HG03442 (cell line): Measurements from ENCODE around the gene COL23A1.

ENCODE experiments used
- ATAC-seq: cut with Tn5 transposase; IDR thresholded peaks from one replicate; pipeline ENCODE4 v1.9.1; 2021; ENCODE audit warnings: mild to moderate bottlenecking, moderate library complexity; ENCODE audit not compliant: unreplicated experiment

Gene COL23A1

DNA sequence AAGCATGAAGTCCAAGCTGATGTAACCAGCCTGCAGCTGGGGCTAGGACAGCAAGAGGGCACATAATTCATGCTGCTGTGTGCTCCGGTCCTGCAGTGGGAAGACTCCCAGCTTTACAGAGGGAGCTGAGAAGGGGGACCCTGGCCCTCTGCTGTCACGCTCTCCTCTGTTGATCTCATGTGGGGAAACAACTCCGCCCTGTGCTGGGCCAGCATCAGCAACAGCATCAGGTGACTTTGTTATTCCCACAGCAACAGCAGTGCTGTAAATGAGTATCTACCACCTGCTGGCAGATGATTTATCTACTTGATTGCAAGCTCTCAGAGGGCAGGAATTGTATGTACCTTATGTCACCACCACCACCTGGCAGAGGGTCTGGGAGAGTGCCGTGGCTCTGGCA is 176.2 kb downstream of the COL23A1 start:
- no peak for ATAC-seq

DNA sequence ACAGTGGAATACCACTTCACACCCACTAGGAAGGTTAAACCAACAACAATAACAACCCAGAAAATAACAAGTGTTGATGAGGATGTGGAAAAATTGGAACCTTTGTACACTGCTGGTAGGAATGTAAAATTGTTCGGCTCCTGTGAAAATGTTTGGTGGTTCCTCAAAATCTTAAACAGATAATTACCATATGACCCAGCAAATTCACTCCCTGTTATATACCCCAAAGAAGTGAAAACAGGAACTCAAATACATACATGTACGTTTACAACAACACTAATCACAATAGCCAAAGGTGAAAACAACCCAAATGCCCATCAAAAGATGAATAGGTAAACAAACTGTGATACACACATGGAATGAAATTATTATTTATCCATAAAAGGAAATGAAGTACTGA is 179.1 kb downstream of the COL23A1 start:
- ATAC-seq = no peak

DNA sequence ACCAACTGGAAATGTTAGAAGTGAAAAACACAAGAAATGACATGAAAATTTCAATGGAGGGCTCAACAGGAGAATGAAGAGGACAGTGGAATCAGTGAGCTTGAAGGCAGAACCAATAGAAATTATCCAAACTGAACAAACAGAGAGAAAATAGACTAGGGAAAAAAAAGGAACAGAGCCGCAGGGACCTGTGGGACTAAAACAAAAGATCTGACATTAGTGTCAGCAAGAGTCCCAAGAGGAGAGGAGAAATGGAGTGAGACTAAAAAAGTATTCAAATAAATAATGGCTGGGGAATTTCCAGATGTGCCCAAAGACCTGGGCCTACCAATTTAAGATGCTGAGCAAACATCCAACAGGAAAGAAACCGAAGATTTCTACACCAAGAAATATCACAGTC is 182.5 kb downstream of the COL23A1 start:
- ATAC-seq = no peak

DNA sequence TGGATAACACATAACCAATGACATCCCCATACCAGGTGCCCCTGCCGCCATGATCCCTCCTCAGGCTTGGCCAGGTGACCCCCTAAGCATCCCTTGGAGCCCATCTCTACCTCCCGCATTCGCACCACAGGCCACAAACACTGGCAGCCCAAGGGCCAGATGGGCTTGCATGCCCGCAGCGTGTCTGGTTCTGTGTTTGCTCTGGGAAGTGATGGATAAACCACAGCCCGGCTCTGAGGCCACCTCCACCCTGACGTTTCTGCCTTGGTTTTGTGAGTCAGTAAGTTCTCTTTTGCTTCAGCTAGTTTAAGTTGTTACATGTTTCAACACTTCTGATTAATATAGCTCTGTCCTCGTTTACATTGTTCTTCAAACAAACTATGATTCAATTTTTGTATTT is 185.2 kb downstream of the COL23A1 start:
- ATAC-seq = no peak

DNA sequence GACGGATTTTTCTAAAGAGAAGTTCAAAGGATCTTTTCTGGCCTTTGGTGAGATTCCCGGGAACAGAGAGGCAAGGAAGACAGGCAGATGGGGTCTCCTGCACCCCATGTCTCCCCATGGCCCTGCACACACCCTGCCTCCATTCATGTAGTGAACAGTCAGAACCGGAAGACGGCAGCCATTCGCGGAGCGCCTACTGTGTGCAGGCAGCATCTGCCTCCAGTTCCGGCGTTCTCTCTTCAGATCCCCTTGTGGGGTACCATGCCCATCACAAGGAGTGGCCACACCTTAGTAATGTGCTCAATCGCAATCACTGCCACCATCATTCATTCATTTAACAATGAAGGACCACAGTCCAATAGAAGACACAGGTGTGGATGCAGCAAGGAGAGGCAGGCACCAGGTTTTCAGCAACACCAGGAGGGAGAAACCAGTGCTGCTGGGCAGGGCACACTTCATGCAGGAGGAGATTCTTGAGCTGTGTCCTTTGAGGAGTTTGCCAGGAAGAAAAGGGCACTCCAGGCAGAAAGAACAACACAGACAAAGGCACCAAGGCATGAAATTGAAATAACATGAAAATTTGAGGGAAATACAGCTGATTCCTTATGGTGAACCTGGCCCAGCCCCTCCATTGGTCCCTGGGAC is 186.1 kb downstream of the COL23A1 start:
- no peak for ATAC-seq

DNA sequence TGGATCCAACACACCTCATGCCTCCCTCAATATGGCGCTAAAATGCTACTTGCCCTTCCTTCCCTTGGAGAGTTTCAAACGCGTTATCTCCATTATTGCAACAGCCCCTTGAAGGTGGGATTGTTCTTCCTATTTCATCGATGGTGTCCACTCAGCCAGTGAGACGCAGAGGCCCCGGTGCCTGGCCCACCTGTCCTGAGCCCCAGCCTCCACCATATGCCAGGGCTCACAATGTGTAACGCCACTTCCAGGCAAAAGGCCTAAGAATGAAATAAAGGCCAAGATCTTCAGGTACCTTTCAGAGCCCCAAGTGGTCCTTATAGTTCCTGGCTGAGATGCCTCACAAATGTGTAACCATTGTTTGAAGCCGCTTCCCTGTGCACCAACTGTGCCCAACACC is 186.8 kb downstream of the COL23A1 start:
- ATAC-seq = no peak

DNA sequence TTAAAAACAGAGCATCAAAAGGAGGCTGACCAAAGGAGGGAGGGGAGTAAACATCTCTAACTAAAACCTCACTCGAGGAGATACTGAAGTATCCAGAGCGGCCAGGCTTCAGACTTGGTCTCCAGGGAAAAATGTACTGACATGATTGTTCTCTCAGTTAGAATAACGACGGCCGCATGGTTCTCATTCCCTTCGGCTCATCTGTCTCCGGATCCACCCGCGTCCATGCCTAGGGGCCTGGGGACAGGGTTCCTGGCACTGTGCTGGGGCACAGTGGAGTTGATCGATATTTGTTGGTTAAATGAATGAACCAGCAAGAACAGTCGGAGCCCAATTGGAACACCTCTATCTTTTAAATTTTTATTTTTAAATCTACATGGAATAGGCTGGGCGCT is 190.5 kb downstream of the COL23A1 start:
- no peak for ATAC-seq

DNA sequence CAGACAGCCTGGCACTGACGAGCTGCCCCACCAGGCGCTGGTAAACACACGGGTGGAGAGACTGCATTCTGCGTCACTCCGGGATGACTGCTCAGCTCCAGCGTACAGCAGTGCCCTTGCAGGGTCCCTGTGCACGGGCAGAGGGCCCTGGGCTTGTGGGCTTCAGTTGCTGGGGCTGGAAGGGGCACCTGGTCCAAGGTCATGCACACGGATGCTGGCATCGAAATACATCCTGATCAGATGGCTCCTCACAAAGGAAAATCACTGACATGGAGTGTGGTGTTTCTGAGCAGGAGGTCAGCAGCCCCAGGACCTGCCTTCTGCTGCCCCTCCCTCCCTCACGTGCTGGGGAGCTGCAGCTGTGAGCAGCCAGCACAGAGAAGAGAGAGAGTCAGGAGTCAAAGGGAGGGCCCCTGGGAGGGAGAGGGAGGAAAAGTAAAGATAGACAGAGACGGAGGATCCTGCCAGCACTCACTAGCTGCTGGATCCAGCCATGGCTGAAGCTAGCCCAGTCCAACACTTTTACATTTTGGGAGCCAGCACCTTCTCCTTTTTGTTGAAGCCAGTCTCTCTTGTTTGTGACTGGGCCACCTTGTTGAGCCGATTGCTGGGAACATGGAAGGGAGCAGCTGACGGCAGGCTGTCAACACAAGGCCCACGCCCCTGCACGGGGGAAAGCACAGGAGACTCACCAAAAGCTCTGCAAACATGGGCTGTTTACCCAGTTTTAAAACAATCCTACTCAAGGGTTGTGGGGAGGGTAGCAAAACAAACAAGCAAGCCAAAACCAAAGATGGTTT is 191.1 kb downstream of the COL23A1 start:
- no peak for ATAC-seq

DNA sequence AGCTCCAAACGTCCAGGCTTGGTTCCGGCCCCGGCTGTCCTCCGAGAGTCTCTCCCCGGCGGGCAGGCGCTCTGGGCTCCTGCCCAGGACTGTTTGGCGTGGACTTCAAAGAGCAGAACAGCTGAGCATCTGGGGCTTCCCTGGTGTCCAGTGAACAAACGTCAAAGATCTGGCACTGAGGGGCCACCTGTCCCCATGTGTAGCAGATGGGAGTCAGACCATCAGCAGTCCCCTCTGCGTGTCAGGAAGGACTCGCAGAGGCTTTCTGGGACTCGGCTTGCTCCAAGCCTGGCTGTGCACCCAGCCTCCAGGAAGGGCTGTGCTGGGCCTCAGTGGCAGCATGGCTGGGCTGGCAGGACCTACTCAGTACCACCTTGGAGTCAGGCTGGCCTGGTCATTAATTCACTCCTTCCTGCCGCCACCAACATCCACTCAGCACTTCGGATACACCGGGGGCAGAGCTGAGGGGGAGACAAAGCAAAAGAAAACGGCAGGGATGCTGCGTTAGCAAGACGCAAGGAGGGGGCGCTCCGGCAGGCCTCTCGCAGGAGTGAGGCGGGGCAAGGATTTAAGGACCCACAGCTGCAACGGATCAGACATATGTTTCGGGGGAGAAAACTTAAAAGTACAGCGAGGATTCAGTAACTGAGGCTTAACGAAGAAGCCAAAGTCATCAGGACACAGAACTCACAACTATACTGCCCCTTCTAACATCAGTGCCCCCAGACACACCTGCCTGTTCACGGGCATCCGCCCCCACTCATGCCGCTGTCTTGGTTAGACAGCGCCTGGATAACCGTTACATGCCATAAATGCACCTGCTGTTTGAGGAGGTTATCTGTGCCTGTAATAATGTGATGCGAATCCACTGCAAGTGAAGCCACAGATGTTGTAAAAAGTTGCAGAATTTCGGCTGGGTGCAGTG is 193.1 kb downstream of the COL23A1 start:
- ATAC-seq = no peak

DNA sequence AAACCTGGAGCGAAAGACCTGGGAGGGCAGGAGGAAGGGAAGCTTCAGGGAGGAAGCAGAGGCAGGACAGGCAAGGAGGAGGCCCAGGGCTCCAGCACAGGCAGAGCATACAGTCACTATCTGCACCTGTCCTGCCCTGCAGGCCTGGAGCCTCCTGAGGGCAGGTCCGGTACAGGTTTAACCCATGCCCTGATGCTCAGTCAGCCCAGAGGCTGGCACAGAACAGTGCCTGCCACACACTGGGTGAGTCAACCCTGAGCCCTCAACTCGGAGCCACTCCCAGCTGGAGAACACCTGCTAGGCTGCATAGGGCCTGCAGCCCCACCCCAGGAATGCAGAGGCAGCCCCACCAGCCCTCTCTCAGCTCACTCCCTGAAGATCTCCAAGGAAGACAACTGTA is 196.1 kb downstream of the COL23A1 start:
- no peak for ATAC-seq

DNA sequence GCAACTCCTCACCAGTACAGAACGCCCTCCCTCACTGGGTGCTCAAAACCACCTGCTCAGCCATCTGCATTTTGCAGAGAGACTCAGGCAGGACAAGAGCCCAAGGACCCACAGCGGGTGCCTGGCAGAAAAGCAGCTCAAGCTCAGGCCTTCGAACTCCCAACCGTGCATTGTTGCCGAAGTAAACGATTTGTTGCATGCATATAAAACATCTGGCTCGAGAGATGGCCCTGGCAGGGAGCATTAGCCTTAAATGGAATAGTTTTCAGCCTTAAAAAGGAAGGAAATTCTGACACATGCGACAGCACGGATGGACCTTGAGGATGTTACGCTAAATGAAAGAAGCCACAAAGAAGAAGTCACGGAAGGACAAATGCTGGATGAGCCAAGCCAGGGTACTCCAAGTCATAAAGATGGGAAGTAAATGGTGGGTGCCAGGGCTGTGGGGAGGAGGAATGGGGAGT is 197.2 kb downstream of the COL23A1 start:
- no peak for ATAC-seq

DNA sequence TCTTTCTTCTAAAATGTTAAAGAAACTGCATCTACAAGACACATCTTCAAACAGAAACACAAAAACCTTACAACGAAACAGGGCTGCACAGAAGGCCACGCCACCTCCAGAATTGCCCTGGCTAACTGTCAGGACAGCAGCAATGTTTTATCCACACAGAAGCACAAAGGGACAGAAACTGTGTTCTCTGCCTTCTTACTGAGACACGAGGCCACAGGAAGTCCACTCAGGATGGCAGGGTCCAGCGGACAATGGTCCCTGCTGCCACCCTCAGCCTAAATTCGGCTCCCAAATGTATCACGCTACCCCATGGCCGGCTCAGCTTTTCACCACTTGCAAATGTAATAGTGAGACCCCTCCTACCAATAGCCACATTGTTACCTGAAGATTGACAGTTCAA is 197.8 kb downstream of the COL23A1 start:
- no peak for ATAC-seq

DNA sequence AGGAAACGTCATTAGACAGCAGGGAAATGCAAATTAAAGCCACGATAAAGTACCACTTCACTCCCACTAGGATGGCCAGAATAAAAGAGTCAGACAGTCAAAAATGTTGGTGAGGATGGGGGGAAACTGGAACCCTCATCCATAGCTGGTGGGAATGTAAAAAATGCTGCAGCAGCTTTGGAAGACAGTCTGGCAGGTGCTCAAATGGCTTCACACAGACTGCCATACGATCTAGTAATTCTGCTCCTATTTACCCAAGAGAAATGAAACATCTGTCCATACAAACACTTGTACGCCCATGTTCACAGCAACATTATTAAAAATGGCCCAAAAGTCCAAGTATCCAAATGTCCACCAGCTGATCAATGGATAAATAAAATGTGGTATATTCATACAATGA is 198.7 kb downstream of the COL23A1 start:
- no peak for ATAC-seq

DNA sequence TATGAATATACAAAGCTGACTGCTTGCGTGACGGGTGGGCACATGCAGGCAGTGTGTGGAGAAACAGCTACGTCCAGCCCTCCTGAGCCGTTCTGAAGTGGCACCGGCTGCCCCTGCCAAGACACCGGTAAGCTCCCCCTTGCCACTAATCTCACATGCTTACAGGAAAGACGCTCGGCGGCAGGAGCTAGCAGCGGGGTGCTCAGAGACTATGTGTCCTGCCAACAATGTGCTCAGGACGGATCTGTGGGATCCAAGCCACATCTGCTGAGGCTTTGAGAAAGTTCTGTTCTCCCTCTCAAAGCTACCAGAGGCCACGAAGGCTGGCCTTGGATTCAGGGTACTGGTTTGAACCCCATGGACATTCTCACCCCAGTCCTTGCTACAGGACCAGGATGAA is 200.4 kb downstream of the COL23A1 start:
- ATAC-seq = no peak

DNA sequence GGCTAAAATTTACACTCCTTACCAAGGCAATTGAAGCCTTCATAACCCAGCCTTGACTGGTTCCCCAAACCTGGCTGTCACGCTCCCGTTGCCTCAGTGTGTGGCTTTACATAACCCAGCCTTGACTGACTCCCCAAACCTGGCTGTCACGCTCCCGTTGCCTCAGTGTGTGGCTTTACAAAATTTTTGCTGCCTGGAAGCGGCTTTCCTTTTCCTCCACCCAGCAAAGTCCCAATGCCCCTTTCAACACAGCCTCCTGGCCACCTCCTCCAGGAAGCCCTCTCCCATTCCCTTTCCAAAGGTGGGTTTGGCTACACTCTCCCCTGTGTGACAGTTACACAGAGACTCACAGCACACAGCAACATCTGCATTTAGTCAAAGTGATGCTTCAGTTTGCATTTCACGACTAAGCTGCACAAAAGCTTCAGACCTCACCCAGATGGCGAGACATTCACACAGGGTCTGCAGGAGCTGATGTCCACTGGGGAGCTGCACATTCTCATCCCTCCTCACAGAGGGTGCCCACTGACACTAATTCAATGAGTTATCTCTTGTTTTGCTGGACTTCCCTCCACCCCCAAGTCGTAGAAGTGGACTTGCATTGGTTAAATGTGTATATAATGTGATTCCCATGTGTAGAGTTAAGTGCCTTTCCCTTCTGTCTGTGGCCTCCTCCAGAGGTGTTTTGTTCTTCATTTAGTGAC is 201.0 kb downstream of the COL23A1 start:
- ATAC-seq = no peak

DNA sequence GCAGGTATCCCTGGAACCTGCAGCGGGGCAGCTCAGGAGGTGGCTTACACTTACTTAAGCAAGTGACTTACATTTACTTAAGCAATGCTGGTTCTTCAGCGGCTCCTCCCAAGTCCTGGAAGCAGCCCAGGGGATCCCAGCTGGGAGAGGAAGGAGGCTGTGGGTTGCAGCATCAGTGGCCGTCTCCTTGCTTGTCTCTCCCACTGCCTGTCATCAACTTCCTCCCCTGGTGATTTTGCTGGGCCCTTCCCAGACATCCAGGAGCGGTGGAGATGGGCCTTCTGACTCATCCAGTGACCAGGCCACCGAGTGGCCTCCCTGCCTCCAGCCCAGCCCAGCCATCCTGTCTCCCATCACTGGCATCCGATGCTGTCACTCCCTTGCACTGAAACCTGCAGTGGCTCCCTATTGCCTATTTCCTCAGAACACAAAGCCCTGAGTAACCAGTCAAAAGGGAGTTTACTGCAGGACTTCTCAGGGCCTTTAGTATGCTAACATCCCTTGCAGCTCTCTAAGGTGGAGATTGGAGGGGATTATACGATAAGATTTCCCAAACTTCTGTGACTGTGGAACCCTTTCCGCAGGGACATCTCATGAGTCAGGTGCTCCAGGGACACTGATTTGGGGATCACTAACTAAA is 201.7 kb downstream of the COL23A1 start:
- no peak for ATAC-seq

DNA sequence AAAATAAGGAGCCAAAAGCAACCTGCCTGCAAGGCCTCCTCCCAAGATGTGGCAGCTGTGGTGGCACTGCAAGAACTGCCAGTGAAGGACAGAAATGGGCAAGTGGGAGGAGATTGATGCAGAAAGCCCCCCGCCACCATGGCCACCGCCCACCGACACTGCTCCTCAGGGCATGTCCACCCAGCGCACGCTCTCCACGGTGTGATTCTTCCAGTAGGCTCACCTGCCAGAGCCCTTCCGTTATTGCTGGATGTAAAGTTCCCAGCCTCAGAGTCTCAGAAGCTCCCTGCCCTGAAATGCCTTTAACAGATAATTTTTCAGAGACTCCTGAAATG is 202.4 kb downstream of the COL23A1 start:
- ATAC-seq = no peak

DNA sequence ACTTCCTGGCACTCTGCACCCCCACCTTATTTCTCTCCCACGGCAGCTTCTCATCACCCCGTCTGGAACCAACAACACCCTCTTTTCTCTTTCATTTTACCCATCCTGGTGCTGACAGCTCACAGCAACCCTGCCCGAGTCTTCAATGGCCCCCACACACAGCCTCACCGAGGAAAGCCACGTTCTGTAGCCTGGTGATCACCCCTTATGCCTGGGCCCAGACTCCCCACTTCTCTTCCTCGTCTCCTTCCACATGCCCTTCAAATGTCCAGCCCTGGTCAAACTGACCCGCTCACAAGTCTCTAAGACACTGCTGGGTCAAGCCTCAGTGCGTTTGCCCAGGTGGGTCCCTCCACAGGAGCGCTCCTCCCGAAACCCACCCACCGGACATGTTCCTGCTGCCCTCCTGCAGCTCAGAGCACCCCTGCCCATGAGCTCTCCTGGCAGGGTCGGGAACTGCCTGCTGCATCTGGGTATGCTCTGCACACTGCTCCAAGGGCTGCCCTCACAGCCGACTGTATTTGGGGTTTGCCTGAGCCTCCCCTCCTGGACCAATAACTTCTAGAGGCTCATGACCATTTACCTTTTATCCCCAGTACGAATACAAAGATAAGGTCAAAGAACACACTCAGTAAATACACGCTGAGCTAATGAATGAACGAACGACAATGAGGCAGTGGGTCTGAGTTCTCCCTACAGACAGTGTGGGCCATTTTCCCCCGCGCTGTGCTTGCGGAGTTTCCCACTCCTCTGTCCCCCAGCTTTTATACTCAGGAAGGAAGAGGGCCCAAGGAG is 202.9 kb downstream of the COL23A1 start:
- no peak for ATAC-seq

DNA sequence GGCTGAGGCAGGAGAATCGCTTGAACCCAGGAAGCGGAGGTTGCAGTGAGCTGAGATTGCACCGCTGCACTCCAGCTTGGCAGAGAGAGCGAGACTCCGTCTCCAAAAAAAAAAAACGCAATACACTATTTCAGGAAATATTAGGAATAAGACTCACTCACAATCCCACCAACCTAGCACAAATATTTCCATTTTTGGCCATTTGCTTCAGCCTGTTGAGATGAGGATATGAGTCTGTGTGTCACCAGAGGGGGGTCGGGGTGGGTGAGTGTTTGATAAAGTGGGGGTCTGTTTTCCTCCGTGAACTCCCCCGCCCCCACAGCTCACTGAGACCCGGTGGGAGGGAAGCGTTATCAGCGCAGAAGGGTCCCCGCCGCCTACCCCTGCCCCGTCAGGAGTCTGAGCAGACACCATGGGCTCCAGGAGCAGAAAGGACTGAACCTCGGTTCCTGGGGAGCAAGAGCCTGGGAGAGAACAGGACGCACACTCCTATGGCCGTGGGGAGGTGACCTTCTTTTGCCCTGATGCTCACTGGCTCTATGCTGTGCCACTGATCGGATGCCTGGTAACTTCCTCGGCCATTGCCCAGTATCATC is 203.8 kb downstream of the COL23A1 start:
- ATAC-seq = no peak
